ENCODE results near the gene PAQR9.
"Not testable (repeated sequence)": the region's sequence is repeated elsewhere in the genome, so short reads cannot be mapped to it uniquely, and the experiment has no call there.

PAQR9 gene

GRCh38 chr3:142993958-142994442 lies 30.5 kb upstream of the PAQR9 start:
- peaks cover 2% of the 10 kb centered on the region for H3K4me1 ChIP-seq (ENCODE audit: insufficient read depth, low read length)

GRCh38 chr3:142992323-142992722 lies 28.8 kb upstream of the PAQR9 start:
- Histone ChIP-seq H3K4me2 (ENCODE audit: insufficient read depth, low read length) (no peak overlapping the region), H3K79me2 (ENCODE audit: insufficient read depth, low read length) (no peaks in the 10 kb centered on the region), H3K27me3 (ENCODE audit: insufficient read depth, low read length, poor library complexity) (no peaks in the 10 kb centered on the region), H3K9me3 (ENCODE audit: insufficient read depth, low read length, severe bottlenecking) (no peaks in the 10 kb centered on the region), H3K36me3 (ENCODE audit: insufficient read depth, low read length) (no peaks in the 10 kb centered on the region), H3K27ac (ENCODE audit: low read length) (no peak overlapping the region), H3K9ac (ENCODE audit: low read depth, low read length) (no peak overlapping the region), H4K20me1 (ENCODE audit: insufficient read depth, low read length) (no peaks in the 10 kb centered on the region), H2AFZ (ENCODE audit: low read depth, low read length) (no peak overlapping the region), H3K4me3 (ENCODE audit: low read depth in 1 of 2, low read length in 2 of 2) (no peak overlapping the region), H3K4me1 (ENCODE audit: insufficient read depth, low read length) (peaks cover 2% of the 10 kb centered on the region)
- ATAC-seq (ENCODE audit: insufficient read depth, low read depth), result no peak
- DNase-seq, result no peak
- TF ChIP-seq EZH2 (IDR thresholded peaks at IDR 0.05; ENCODE audit: borderline replicate concordance, low read depth, low read length, severe bottlenecking) (no peak), CTCF (IDR thresholded peaks at IDR 0.05; ENCODE audit: borderline replicate concordance, extremely low read depth, low read length, poor library complexity, severe bottlenecking) (no peak)

More at GRCh38 chr3:142993958-142994442, 30.5 kb upstream of the PAQR9 start:
- Histone ChIP-seq H3K27ac (ENCODE audit: low read length) (no peak overlapping the region), H3K9ac (ENCODE audit: low read depth, low read length) (no peak overlapping the region), H3K79me2 (ENCODE audit: insufficient read depth, low read length) (no peaks in the 10 kb centered on the region), H4K20me1 (ENCODE audit: insufficient read depth, low read length) (no peaks in the 10 kb centered on the region), H3K36me3 (ENCODE audit: insufficient read depth, low read length) (no peaks in the 10 kb centered on the region), H2AFZ (ENCODE audit: low read depth, low read length) (no peak overlapping the region; the same call in 1 of the 2 replicates), H3K9me3 (ENCODE audit: insufficient read depth, low read length, severe bottlenecking) (no peaks in the 10 kb centered on the region), H3K4me2 (ENCODE audit: insufficient read depth, low read length) (no peak overlapping the region), H3K27me3 (ENCODE audit: insufficient read depth, low read length, poor library complexity) (no peaks in the 10 kb centered on the region), H3K4me3 (ENCODE audit: low read depth in 1 of 2, low read length in 2 of 2) (no peak overlapping the region)
- no peak for TF ChIP-seq EZH2 (IDR thresholded peaks at IDR 0.05; ENCODE audit: borderline replicate concordance, low read depth, low read length, severe bottlenecking)
- peak; percentile 83 for TF ChIP-seq CTCF (IDR thresholded peaks at IDR 0.05; ENCODE audit: borderline replicate concordance, extremely low read depth, low read length, poor library complexity, severe bottlenecking)
- peak; percentile 74 for DNase-seq
- ATAC-seq (ENCODE audit: insufficient read depth, low read depth), result peak; percentile 88

GRCh38 chr3:142990721-142991120 lies 27.2 kb upstream of the PAQR9 start:
- Histone ChIP-seq H3K4me1 (ENCODE audit: insufficient read depth, low read length) (peaks cover 2% of the 10 kb centered on the region), H3K36me3 (ENCODE audit: insufficient read depth, low read length) (no peaks in the 10 kb centered on the region), H3K27ac (ENCODE audit: low read length) (no peak overlapping the region), H3K4me2 (ENCODE audit: insufficient read depth, low read length) (no peak overlapping the region), H3K27me3 (ENCODE audit: insufficient read depth, low read length, poor library complexity) (no peaks in the 10 kb centered on the region), H3K79me2 (ENCODE audit: insufficient read depth, low read length) (no peaks in the 10 kb centered on the region), H2AFZ (ENCODE audit: low read depth, low read length) (no peak overlapping the region), H4K20me1 (ENCODE audit: insufficient read depth, low read length) (no peaks in the 10 kb centered on the region), H3K9ac (ENCODE audit: low read depth, low read length) (no peak overlapping the region), H3K4me3 (ENCODE audit: low read depth in 1 of 2, low read length in 2 of 2) (no peak overlapping the region), H3K9me3 (ENCODE audit: insufficient read depth, low read length, severe bottlenecking) (no peaks in the 10 kb centered on the region)
- no peak for DNase-seq
- no peak for ATAC-seq (ENCODE audit: insufficient read depth, low read depth)
- no peak for TF ChIP-seq EZH2 (IDR thresholded peaks at IDR 0.05; ENCODE audit: borderline replicate concordance, low read depth, low read length, severe bottlenecking)
- no peak for TF ChIP-seq CTCF (IDR thresholded peaks at IDR 0.05; ENCODE audit: borderline replicate concordance, extremely low read depth, low read length, poor library complexity, severe bottlenecking)

GRCh38 chr3:142988826-142989225 lies 25.4 kb upstream of the PAQR9 start:
- not testable (repeated sequence) for DNase-seq; H3K9me3 ChIP-seq (ENCODE audit: insufficient read depth, low read length, severe bottlenecking); H3K4me2 ChIP-seq (ENCODE audit: insufficient read depth, low read length); H3K79me2 ChIP-seq (ENCODE audit: insufficient read depth, low read length); H3K36me3 ChIP-seq (ENCODE audit: insufficient read depth, low read length); H3K4me1 ChIP-seq (ENCODE audit: insufficient read depth, low read length); H4K20me1 ChIP-seq (ENCODE audit: insufficient read depth, low read length); H3K27ac ChIP-seq (ENCODE audit: low read length); H3K4me3 ChIP-seq (ENCODE audit: low read depth in 1 of 2, low read length in 2 of 2); H2AFZ ChIP-seq (ENCODE audit: low read depth, low read length); ATAC-seq (ENCODE audit: insufficient read depth, low read depth); H3K27me3 ChIP-seq (ENCODE audit: insufficient read depth, low read length, poor library complexity); H3K9ac ChIP-seq (ENCODE audit: low read depth, low read length)

- H3K27ac ChIP-seq (ENCODE audit: low read length); H3K4me2 ChIP-seq (ENCODE audit: insufficient read depth, low read length); H2AFZ ChIP-seq (ENCODE audit: low read depth, low read length); H3K4me3 ChIP-seq (ENCODE audit: low read depth in 1 of 2, low read length in 2 of 2); H3K27me3 ChIP-seq (ENCODE audit: insufficient read depth, low read length, poor library complexity); H3K79me2 ChIP-seq (ENCODE audit: insufficient read depth, low read length); H4K20me1 ChIP-seq (ENCODE audit: insufficient read depth, low read length); DNase-seq; ATAC-seq (ENCODE audit: insufficient read depth, low read depth); H3K4me1 ChIP-seq (ENCODE audit: insufficient read depth, low read length); H3K9me3 ChIP-seq (ENCODE audit: insufficient read depth, low read length, severe bottlenecking); H3K36me3 ChIP-seq (ENCODE audit: insufficient read depth, low read length); H3K9ac ChIP-seq (ENCODE audit: low read depth, low read length): not testable (repeated sequence)
These were observed 24.7 kb upstream of the PAQR9 start for GRCh38 chr3:142988221-142988620.

Measured in DND-41 (cell line).